Liver (tissue), 9 donors: ENCODE results near the gene FRMD5. TPM values are rescaled to one million over a fixed set of nuclear protein-coding genes. Genes with fewer than 3 reads are reported as not detected.

ENCODE experiments used
- DNase-seq: peaks from one replicate; pipeline ENCODE4 v3.0.0-alpha.2; 2017; ENCODE audit warnings: low spot score
- H3K27ac ChIP-seq, 2 donors: one replicate each; pipeline ENCODE4 v1.7.0; 2013; ENCODE audit warnings: inconsistent platforms in 2 of 2, low read length in 2 of 2, control low read depth in 1 of 2, low read depth in 1 of 2, mild to moderate bottlenecking in 1 of 2
- H3K27me3 ChIP-seq, 4 donors: one replicate each; pipeline versions ENCODE4 v1.6.1 to v1.7.0; 2013; ENCODE audit warnings: low read length in 3 of 4, inconsistent platforms in 1 of 4, mild to moderate bottlenecking in 1 of 4, moderate library complexity in 1 of 4; ENCODE audit not compliant: control insufficient read depth in 4 of 4, insufficient read depth in 4 of 4
- H3K36me3 ChIP-seq, 4 donors: one replicate each; pipeline versions ENCODE4 v1.6.1 to v1.7.0; 2013; ENCODE audit warnings: low read length in 3 of 4, mild to moderate bottlenecking in 3 of 4, low read depth in 1 of 4, moderate library complexity in 1 of 4; ENCODE audit not compliant: control insufficient read depth in 4 of 4, insufficient read depth in 3 of 4
- H3K4me1 ChIP-seq, 4 donors: one replicate each; pipeline versions ENCODE4 v1.6.1 to v1.7.0; 2013; ENCODE audit warnings: low read length in 3 of 4, mild to moderate bottlenecking in 3 of 4, moderate library complexity in 1 of 4; ENCODE audit not compliant: control insufficient read depth in 4 of 4, insufficient read depth in 4 of 4
- H3K4me3 ChIP-seq, 3 donors: one replicate each; pipeline versions ENCODE4 v1.6.1 to v1.7.0; 2013; ENCODE audit warnings: low read length in 3 of 3, control low read depth in 1 of 3, low read depth in 1 of 3, mild to moderate bottlenecking in 1 of 3
- H3K9ac ChIP-seq, 2 donors: one replicate each; pipeline ENCODE4 v1.7.0; 2013; ENCODE audit warnings: low read length in 2 of 2, mild to moderate bottlenecking in 2 of 2, moderate library complexity in 2 of 2, control low read depth in 1 of 2, low read depth in 1 of 2
- H3K9me3 ChIP-seq, 4 donors: one replicate each; pipeline versions ENCODE4 v1.6.1 to v1.7.0; 2013; ENCODE audit warnings: low read length in 3 of 4; ENCODE audit not compliant: control insufficient read depth in 4 of 4
- EGR1 ChIP-seq, 2 donors: IDR thresholded peaks; 2 replicates each; pipeline ENCODE4 v1.6.1; 2016 to 2018; ENCODE audit warnings: antibody characterized with exemption in 2 of 2, low read depth in 2 of 2
- FOXA1 ChIP-seq: IDR thresholded peaks from 2 replicates; pipeline ENCODE4 v1.6.1; 2016; ENCODE audit warnings: antibody characterized with exemption
- FOXA2 ChIP-seq: IDR thresholded peaks from 2 replicates; pipeline ENCODE4 v1.6.1; 2016; ENCODE audit warnings: antibody characterized with exemption
- GABPA ChIP-seq, 2 donors: IDR thresholded peaks in 1 of 2; conservative IDR thresholded peaks in 1 of 2; 2 replicates each; pipeline ENCODE4 v1.6.1; 2016; ENCODE audit warnings: antibody characterized with exemption in 2 of 2, mild to moderate bottlenecking in 1 of 2, moderate library complexity in 1 of 2
- HNF4G ChIP-seq: IDR thresholded peaks from 2 replicates; pipeline ENCODE4 v1.6.1; 2016; ENCODE audit warnings: antibody characterized with exemption
- JUND ChIP-seq, 2 donors: IDR thresholded peaks; 2 replicates each; pipeline ENCODE4 v1.6.1; 2016; ENCODE audit warnings: antibody characterized with exemption in 2 of 2
- NR2F2 ChIP-seq: IDR thresholded peaks from 2 replicates; pipeline ENCODE4 v1.6.1; 2016; ENCODE audit warnings: antibody characterized with exemption
- RAD21 ChIP-seq, 2 donors: IDR thresholded peaks; 2 replicates each; pipeline ENCODE4 v1.6.1; 2016; ENCODE audit warnings: antibody characterized with exemption in 2 of 2, mild to moderate bottlenecking in 2 of 2
- RXRA ChIP-seq, 2 donors: IDR thresholded peaks; 2 replicates each; pipeline ENCODE4 v1.6.1; 2017 to 2018; ENCODE audit warnings: antibody characterized with exemption in 2 of 2, mild to moderate bottlenecking in 1 of 2
- SP1 ChIP-seq: IDR thresholded peaks from 2 replicates; pipeline ENCODE4 v1.6.1; 2018; ENCODE audit warnings: antibody characterized with exemption, mild to moderate bottlenecking
- TAF1 ChIP-seq: conservative IDR thresholded peaks from 2 replicates; pipeline ENCODE4 v1.6.1; 2016; ENCODE audit warnings: antibody characterized with exemption, mild to moderate bottlenecking
- YY1 ChIP-seq: IDR thresholded peaks from 2 replicates; pipeline ENCODE4 v1.6.1; 2016; ENCODE audit warnings: antibody characterized with exemption, mild to moderate bottlenecking
- WGBS: extraction: QIAGEN DNeasy Blood & Tissue Kit; methylation state at CpG from one replicate; pipeline ENCODE4 v1.1.7; 2013; 5-methylcytosine and 5-hydroxymethylcytosine counted together
- polyA plus RNA-seq, 2 donors: library from polyadenylated mRNA; stranded (reverse) in 1 of 2; unstranded in 1 of 2; fragments of 200-250 nt in 1 of 2; fragments of >200 nt in 1 of 2; fragmentation: Nextera tagmentation in 1 of 2; extraction: Ambion mirVana in 1 of 2; gene quantifications; one replicate each; pipeline versions ENCODE4 v1.2.1 to v1.2.3, GENCODE V29; 2013 to 2015
- total RNA-seq, 2 donors: library from RNA; depleted of rRNA; stranded (reverse); fragments of >200 nt; gene quantifications; one replicate each; pipeline ENCODE4 v1.2.3, GENCODE V29; 2014
- TF ChIP-seq, protein P1 (sequence below): fragments of 150-350 bp; IDR thresholded peaks from 2 replicates; pipeline ENCODE4 v1.5.1; 2017; ENCODE audit warnings: improper control_type of control experiment, low read depth, low read length; ENCODE audit not compliant: missing input control
- TF ChIP-seq, protein P2 (sequence below): IDR thresholded peaks from 2 replicates; pipeline ENCODE4 v1.6.1; 2016; ENCODE audit warnings: antibody characterized with exemption, mild to moderate bottlenecking
- TF ChIP-seq, protein P3 (sequence below): IDR thresholded peaks from 2 replicates; pipeline ENCODE4 v1.6.1; 2016; ENCODE audit warnings: antibody characterized with exemption
- donor health status: healthy.
- donor health status: healthy.
- donor health status: healthy.
- donor health status: healthy.
- donor health status: healthy.

Gene FRMD5
- total and polyA plus RNA-seq, 4 donors = 0.01 to 0.25 TPM; not detected in 2

DNA sequence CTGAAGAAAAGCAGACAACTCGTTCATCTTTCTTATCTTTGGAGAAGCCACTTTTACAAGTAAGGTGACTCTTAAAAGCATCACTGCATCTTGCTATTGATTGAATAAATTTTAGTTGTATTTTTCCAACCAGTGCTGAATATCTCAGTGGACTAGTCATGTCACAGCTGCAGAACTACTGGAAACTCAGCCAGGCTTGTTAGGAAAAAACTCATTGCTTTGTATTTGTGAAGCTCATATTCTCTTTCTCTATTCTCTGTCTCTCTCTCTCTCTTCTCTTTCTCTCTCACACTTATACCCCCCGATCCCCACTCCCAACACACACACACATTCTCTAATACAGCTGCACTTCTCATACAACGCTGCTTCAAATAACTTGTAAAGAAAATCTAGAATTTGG is 264.0 kb downstream of the FRMD5 start (continued):
- no peak for TF ChIP-seq RAD21 (IDR thresholded peaks at IDR 0.05)

DNA sequence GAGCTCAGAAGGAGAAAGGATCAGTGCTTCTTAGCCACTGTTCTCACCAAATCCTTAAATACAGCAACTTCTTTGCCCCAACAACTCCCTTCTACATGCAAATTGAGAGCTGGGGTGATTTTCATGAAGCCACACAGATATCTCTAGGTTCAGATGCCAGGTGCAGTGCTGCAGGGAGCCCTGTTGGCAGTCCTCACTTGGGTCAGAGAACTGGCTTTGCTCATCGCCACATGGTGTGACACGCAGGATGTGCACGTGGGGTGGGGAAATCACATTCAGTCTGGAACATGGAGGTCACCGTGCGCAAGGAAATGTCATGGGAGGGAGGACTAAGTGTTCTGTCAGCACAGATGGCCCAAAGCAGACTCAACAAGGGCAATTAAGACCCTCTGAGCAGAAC is 264.5 kb downstream of the FRMD5 start:
- H3K9ac ChIP-seq = no peak overlapping the region
- 82% methylated on average over 5 of the region's 5 CpGs for WGBS
- no peaks in the 10 kb centered on the region for H3K9me3 ChIP-seq
- H3K4me1 ChIP-seq = no peaks in the 10 kb centered on the region
- TF ChIP-seq YY1 = no peak
- no peak for TF ChIP-seq FOXA1
- no peak for TF ChIP-seq EGR1 (IDR thresholded peaks at IDR 0.05; ENCODE audit: low read depth in 2 of 2)
- TF ChIP-seq RXRA (IDR thresholded peaks at IDR 0.05) = no peak
- TF ChIP-seq HNF4G = no peak
- TF ChIP-seq JUND (IDR thresholded peaks at IDR 0.05) = no peak
- TF ChIP-seq, protein P1, sequence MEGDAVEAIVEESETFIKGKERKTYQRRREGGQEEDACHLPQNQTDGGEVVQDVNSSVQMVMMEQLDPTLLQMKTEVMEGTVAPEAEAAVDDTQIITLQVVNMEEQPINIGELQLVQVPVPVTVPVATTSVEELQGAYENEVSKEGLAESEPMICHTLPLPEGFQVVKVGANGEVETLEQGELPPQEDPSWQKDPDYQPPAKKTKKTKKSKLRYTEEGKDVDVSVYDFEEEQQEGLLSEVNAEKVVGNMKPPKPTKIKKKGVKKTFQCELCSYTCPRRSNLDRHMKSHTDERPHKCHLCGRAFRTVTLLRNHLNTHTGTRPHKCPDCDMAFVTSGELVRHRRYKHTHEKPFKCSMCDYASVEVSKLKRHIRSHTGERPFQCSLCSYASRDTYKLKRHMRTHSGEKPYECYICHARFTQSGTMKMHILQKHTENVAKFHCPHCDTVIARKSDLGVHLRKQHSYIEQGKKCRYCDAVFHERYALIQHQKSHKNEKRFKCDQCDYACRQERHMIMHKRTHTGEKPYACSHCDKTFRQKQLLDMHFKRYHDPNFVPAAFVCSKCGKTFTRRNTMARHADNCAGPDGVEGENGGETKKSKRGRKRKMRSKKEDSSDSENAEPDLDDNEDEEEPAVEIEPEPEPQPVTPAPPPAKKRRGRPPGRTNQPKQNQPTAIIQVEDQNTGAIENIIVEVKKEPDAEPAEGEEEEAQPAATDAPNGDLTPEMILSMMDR = no peak
- no peak for TF ChIP-seq NR2F2
- no peak for TF ChIP-seq GABPA (IDR thresholded peaks at IDR 0.05 in 1 of 2, conservative IDR thresholded peaks at IDR 0.05 in 1 of 2)
- TF ChIP-seq TAF1 = no peak
- TF ChIP-seq RAD21 (IDR thresholded peaks at IDR 0.05) = no peak
- TF ChIP-seq, protein P2, sequence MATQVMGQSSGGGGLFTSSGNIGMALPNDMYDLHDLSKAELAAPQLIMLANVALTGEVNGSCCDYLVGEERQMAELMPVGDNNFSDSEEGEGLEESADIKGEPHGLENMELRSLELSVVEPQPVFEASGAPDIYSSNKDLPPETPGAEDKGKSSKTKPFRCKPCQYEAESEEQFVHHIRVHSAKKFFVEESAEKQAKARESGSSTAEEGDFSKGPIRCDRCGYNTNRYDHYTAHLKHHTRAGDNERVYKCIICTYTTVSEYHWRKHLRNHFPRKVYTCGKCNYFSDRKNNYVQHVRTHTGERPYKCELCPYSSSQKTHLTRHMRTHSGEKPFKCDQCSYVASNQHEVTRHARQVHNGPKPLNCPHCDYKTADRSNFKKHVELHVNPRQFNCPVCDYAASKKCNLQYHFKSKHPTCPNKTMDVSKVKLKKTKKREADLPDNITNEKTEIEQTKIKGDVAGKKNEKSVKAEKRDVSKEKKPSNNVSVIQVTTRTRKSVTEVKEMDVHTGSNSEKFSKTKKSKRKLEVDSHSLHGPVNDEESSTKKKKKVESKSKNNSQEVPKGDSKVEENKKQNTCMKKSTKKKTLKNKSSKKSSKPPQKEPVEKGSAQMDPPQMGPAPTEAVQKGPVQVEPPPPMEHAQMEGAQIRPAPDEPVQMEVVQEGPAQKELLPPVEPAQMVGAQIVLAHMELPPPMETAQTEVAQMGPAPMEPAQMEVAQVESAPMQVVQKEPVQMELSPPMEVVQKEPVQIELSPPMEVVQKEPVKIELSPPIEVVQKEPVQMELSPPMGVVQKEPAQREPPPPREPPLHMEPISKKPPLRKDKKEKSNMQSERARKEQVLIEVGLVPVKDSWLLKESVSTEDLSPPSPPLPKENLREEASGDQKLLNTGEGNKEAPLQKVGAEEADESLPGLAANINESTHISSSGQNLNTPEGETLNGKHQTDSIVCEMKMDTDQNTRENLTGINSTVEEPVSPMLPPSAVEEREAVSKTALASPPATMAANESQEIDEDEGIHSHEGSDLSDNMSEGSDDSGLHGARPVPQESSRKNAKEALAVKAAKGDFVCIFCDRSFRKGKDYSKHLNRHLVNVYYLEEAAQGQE = no peak
- H3K4me3 ChIP-seq = no peak overlapping the region
- no peak for DNase-seq
- H3K27me3 ChIP-seq = peaks cover 0 to 4% (median 1%) of the 10 kb centered on the region in 4 donors
- no peaks in the 10 kb centered on the region for H3K36me3 ChIP-seq
- H3K27ac ChIP-seq = no peak overlapping the region

DNA sequence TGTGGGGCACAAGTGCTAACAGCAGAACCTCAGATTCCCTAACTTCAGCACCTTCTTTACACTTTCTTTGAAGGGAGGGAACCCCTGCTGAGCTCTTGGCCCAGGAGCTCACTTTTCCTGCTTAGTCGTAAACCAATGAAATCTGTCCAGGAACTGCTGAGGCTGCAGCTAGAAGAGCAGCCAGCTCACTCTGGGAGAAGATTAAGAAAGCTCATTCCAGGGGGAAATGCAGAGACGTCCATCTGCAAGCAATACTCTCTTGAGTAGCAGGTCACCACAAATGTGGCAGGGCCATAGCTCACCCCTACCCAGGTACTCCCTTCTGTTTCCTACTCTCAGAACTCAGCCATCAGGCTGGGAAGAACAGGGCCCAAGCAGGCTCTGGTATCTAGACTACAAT is 265.0 kb downstream of the FRMD5 start:
- DNase-seq = no peak
- H3K9ac ChIP-seq = no peak overlapping the region
- no peaks in the 10 kb centered on the region for H3K36me3 ChIP-seq
- WGBS = 64% methylated on average over 2 of the region's 2 CpGs
- H3K27ac ChIP-seq = no peak overlapping the region
- H3K4me1 ChIP-seq = no peaks in the 10 kb centered on the region
- H3K27me3 ChIP-seq = peaks cover 0 to 4% (median 1%) of the 10 kb centered on the region in 4 donors
- H3K9me3 ChIP-seq = no peaks in the 10 kb centered on the region
- TF ChIP-seq EGR1 (IDR thresholded peaks at IDR 0.05; ENCODE audit: low read depth in 2 of 2) = no peak
- no peak for TF ChIP-seq FOXA1
- TF ChIP-seq FOXA2 = no peak
- no peak for TF ChIP-seq SP1
- TF ChIP-seq NR2F2 = no peak
- TF ChIP-seq, protein P2 = no peak
- TF ChIP-seq RXRA (IDR thresholded peaks at IDR 0.05) = no peak
- TF ChIP-seq, protein P3, sequence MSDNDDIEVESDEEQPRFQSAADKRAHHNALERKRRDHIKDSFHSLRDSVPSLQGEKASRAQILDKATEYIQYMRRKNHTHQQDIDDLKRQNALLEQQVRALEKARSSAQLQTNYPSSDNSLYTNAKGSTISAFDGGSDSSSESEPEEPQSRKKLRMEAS = no peak
- TF ChIP-seq HNF4G = no peak
- TF ChIP-seq JUND (IDR thresholded peaks at IDR 0.05) = no peak
- TF ChIP-seq, protein P1 = no peak
- H3K4me3 ChIP-seq = no peak overlapping the region
